DOHH2 (cell line): ENCODE results near the gene PHYH.

ENCODE experiments used
- H3F3A ChIP-seq: fragments of 200-600 bp; sonication (generic), shearing (Covaris generic); 2 replicates; pipeline ENCODE4 v1.6.0; 2016; ENCODE audit warnings: antibody characterized with exemption, mild to moderate bottlenecking; ENCODE audit not compliant: control insufficient read depth, insufficient read depth
- H3K27ac ChIP-seq: fragments of 200-600 bp; sonication (generic); 2 replicates; pipeline ENCODE4 v1.5.1; 2014; ENCODE audit warnings: low read depth, mild to moderate bottlenecking, low read length, moderate library complexity
- H3K27me3 ChIP-seq: fragments of 200-600 bp; sonication (generic); 2 replicates; pipeline ENCODE4 v1.6.1; 2014; ENCODE audit warnings: mild to moderate bottlenecking, low read length, mixed read lengths; ENCODE audit not compliant: control insufficient read depth
- H3K36me3 ChIP-seq: fragments of 200-600 bp; sonication (generic); 2 replicates; pipeline ENCODE4 v1.6.1; 2014; ENCODE audit warnings: mild to moderate bottlenecking, low read length, moderate library complexity, mixed read lengths; ENCODE audit not compliant: control insufficient read depth
- H3K4me1 ChIP-seq: fragments of 200-600 bp; sonication (generic); 2 replicates; pipeline ENCODE4 v1.6.1; 2014; ENCODE audit warnings: mild to moderate bottlenecking, low read length, mixed read lengths; ENCODE audit not compliant: control insufficient read depth
- H3K4me2 ChIP-seq: fragments of 200-600 bp; sonication (generic); 2 replicates; pipeline ENCODE4 v1.6.0; 2014; ENCODE audit warnings: mild to moderate bottlenecking, low read length, moderate library complexity
- H3K4me3 ChIP-seq: fragments of 200-600 bp; sonication (generic); 2 replicates; pipeline ENCODE4 v1.5.1; 2014; ENCODE audit warnings: mild to moderate bottlenecking, low read length, mixed read lengths
- H3K79me2 ChIP-seq: fragments of 200-600 bp; sonication (generic); 2 replicates; pipeline ENCODE4 v1.6.1; 2014; ENCODE audit warnings: mild to moderate bottlenecking, low read length, mixed read lengths; ENCODE audit not compliant: control insufficient read depth
- H3K9me2 ChIP-seq: fragments of 200-600 bp; sonication (generic); replicated peaks from 2 replicates; pipeline ENCODE4 v1.6.1; 2014; ENCODE audit warnings: mild to moderate bottlenecking, low read length, mixed read lengths; ENCODE audit not compliant: control insufficient read depth
- H3K9me3 ChIP-seq: fragments of 200-600 bp; sonication (generic); 2 replicates; pipeline ENCODE4 v1.6.1; 2014; ENCODE audit warnings: antibody characterized with exemption, low read length, mixed read lengths; ENCODE audit not compliant: control insufficient read depth, insufficient read depth
- H4K20me1 ChIP-seq: fragments of 200-600 bp; sonication (generic); 2 replicates; pipeline ENCODE4 v1.6.0; 2014; ENCODE audit warnings: low read depth, mild to moderate bottlenecking, antibody characterized with exemption, low read length, moderate library complexity; ENCODE audit not compliant: control insufficient read depth, insufficient read depth
- CTCF ChIP-seq: fragments of 200-600 bp; sonication (generic); IDR thresholded peaks from one replicate; pipeline ENCODE4 v1.5.1; 2014; ENCODE audit warnings: antibody characterized with exemption, mild to moderate bottlenecking, low read depth, low read length; ENCODE audit not compliant: poor library complexity, severe bottlenecking
- EZH2phosphoT487 ChIP-seq: fragments of 200-600 bp; sonication (generic); IDR thresholded peaks from 2 replicates; pipeline ENCODE4 v1.6.1; 2017; ENCODE audit warnings: borderline replicate concordance, mild to moderate bottlenecking, antibody characterized with exemption, low read length, moderate library complexity, mixed read lengths

PHYH gene

GRCh38 chr10:13272164-13272571, 27.7 kb downstream of the PHYH start:
- H3K79me2 ChIP-seq, result no peaks in the 10 kb centered on the region
- no peaks in the 10 kb centered on the region for H4K20me1 ChIP-seq
- H3K4me3 ChIP-seq, result peak overlapping the region; percentile 67
- H3K27ac ChIP-seq, result peak overlapping the region; percentile 97
- H3K9me3 ChIP-seq, result no peaks in the 10 kb centered on the region
- H3K36me3 ChIP-seq, result no peaks in the 10 kb centered on the region
- H3K4me1 ChIP-seq, result peaks cover 75% of the 10 kb centered on the region
- H3K4me2 ChIP-seq, result peak overlapping the region; percentile 81
- TF ChIP-seq CTCF, result no peak
- no peak for TF ChIP-seq EZH2phosphoT487
- no peaks in the 10 kb centered on the region for H3K9me2 ChIP-seq
- H3K27me3 ChIP-seq, result no peaks in the 10 kb centered on the region
- peaks cover 31% of the 10 kb centered on the region for H3F3A ChIP-seq

DNA sequence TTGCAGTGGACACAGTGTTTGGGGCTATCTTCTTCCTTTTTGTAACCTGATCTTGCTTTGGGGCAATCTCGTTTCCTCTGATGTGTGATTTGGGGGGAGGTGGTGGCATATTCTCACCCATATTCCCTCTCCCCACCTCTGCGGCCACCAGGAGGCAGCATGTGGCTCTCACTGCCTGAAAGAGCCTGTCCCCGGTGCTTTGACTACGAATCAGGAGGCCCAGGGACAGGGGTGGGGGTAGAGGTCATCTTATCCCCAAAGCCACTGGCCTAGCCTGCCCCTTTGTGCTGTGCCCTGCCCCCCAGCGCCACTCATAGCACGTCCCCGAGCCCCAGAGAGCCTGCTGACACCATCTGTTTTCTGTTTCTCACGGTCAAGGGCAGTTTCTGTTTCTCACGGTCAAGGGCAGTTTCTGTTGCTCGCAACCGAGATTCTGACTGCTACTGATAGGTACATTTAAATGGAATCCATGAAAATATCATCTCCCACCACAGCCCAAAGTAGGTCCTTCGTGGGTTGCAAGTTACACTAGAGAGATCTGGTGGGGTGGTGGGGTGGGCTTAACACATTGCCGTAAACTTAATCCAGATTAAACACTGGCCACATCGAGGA, 28.2 kb downstream of the PHYH start:
- H3F3A ChIP-seq, result peaks cover 31% of the 10 kb centered on the region
- H3K4me2 ChIP-seq, result peak overlapping the region; percentile 81
- peaks cover 74% of the 10 kb centered on the region for H3K4me1 ChIP-seq

GRCh38 chr10:13270877-13271551, 28.9 kb downstream of the PHYH start:
- no peaks in the 10 kb centered on the region for H3K9me3 ChIP-seq
- H3F3A ChIP-seq, result peaks cover 31% of the 10 kb centered on the region
- H4K20me1 ChIP-seq, result no peaks in the 10 kb centered on the region
- H3K27me3 ChIP-seq, result no peaks in the 10 kb centered on the region
- H3K36me3 ChIP-seq, result no peaks in the 10 kb centered on the region
- H3K9me2 ChIP-seq, result no peaks in the 10 kb centered on the region
- no peaks in the 10 kb centered on the region for H3K79me2 ChIP-seq
- peak overlapping the region; percentile 97 for H3K27ac ChIP-seq
- peak overlapping the region; percentile 67 for H3K4me3 ChIP-seq
- peaks cover 76% of the 10 kb centered on the region for H3K4me1 ChIP-seq
- TF ChIP-seq CTCF (no peak), EZH2phosphoT487 (no peak)
- H3K4me2 ChIP-seq, result peak overlapping the region; percentile 81

More for the DNA sequence above, 28.2 kb downstream of the PHYH start:
- no peaks in the 10 kb centered on the region for H3K36me3 ChIP-seq
- peak overlapping the region; percentile 97 for H3K27ac ChIP-seq
- H3K9me2 ChIP-seq, result no peaks in the 10 kb centered on the region
- peak overlapping the region; percentile 67 for H3K4me3 ChIP-seq
- TF ChIP-seq CTCF, result peak; percentile 91
- TF ChIP-seq EZH2phosphoT487, result no peak
- no peaks in the 10 kb centered on the region for H3K27me3 ChIP-seq
- H3K79me2 ChIP-seq, result no peaks in the 10 kb centered on the region
- no peaks in the 10 kb centered on the region for H4K20me1 ChIP-seq
- H3K9me3 ChIP-seq, result no peaks in the 10 kb centered on the region
